K562 (cell line): Measurements from ENCODE around the gene CTRB2. TPM values are rescaled to one million over a fixed set of nuclear protein-coding genes. Genes with fewer than 3 reads are reported as not detected.

ENCODE experiments used
- CAMTA2 ChIP-seq: fragments of 250-450 bp; sonication (Bioruptor Pico); conservative IDR thresholded peaks from 2 replicates; pipeline ENCODE4 v1.5.1; 2022
- HDAC2 ChIP-seq: fragments of 450-650 bp; IDR thresholded peaks from 2 replicates; pipeline ENCODE4 v1.6.1; 2016; ENCODE audit warnings: mild to moderate bottlenecking
- NCOA4 ChIP-seq: fragments of 450-650 bp; IDR thresholded peaks from 2 replicates; pipeline ENCODE4 v1.6.1; 2018; ENCODE audit warnings: mild to moderate bottlenecking; ENCODE audit not compliant: partially characterized antibody
- NEUROD1 ChIP-seq: fragments of 150-350 bp; IDR thresholded peaks from 2 replicates; pipeline ENCODE4 v1.6.1; 2014; ENCODE audit warnings: borderline replicate concordance, low read length, low read depth; ENCODE audit not compliant: partially characterized antibody
- POLR3A ChIP-seq: IDR thresholded peaks from 2 replicates; pipeline ENCODE4 v1.6.1; 2011; ENCODE audit warnings: borderline replicate concordance, mild to moderate bottlenecking, moderate library complexity; ENCODE audit not compliant: insufficient read length, insufficient read depth; ENCODE audit errors: extremely low read depth
- polyA plus RNA-seq, 8 experiments: library from polyadenylated mRNA; depleted of rRNA in 4 of 8; stranded (reverse) in 5 of 8; unstranded in 3 of 8; fragments of >200 nt; fragmentation: Nextera tagmentation in 2 of 8; fragmentation: Illumina TruSeq in 1 of 8; extraction: Ambion mirVana in 2 of 8; extraction: Trizol in 1 of 8; gene quantifications; 2 replicates each; pipeline versions ENCODE4 v1.2.1 to v1.2.3, GENCODE V29; 2011 to 2014; ENCODE audit warnings: inconsistent platforms in 1 of 8, missing spikeins in 1 of 8
- total RNA-seq, 7 experiments: library from RNA; depleted of rRNA in 6 of 7; stranded (reverse); fragments of >200 nt in 6 of 7; fragmentation: Illumina TruSeq in 2 of 7; extraction: Trizol in 2 of 7; gene quantifications; 2 replicates each; pipeline versions ENCODE4 v1.2.1 to v1.2.3, GENCODE V29; 2011 to 2021; ENCODE audit warnings: low replicate concordance in 1 of 7
- TF ChIP-seq, protein P1 (sequence below): fragments of 450-650 bp; IDR thresholded peaks from 2 replicates; pipeline ENCODE4 v1.6.1; 2016; ENCODE audit warnings: low read depth
- TF ChIP-seq, protein P2 (sequence below), 3 experiments: IDR thresholded peaks in 2 of 3; conservative IDR thresholded peaks in 1 of 3; 2 replicates each; pipeline ENCODE4 v1.5.1; 2011 to 2012; ENCODE audit warnings: low read length in 3 of 3, mild to moderate bottlenecking in 3 of 3, control low read depth in 2 of 3, improper control_type of control experiment in 1 of 3, inconsistent platforms in 1 of 3, low read depth in 1 of 3, mixed read lengths in 1 of 3, moderate library complexity in 1 of 3; ENCODE audit not compliant: insufficient read depth in 2 of 3
- TF ChIP-seq, protein P3 (sequence below): fragments of 250-450 bp; sonication (Bioruptor Pico); IDR thresholded peaks from 2 replicates; pipeline ENCODE4 v1.4.0; 2020

CTRB2 gene
- total and polyA plus RNA-seq, 9 of the 15 experiments (the other 6 are each of a cell fraction or from before 2014, with no cell fraction given), result 5.1 TPM; not detected in 8

DNA sequence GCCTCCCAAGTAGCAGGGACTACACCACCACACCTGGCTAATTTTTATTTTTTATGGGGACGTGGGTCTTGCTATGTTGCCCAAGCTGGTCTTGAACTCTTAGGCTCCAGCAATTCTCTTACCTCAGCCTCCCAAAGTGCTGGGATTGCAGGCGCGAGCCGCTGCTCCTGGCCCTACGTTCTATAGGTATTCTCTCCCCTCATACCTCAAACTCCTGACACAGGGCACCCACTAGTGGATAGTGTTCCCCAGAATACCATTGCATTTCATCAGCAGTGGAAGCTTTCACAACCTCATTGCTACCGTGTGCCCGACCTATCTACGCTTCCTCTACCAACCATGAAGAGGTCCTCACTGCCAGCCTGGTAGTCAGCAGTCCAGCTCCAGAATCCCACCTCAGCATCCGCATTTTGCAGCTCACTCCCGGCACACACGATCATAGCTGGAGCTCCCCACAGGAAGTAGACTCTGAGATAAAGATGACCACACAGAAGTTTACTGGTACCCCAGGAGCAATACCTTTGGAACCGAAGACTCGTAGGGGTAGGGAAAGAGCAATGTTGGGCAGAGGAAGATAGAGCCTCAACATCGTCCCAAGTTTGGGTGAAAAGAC is 9.3 kb downstream of the CTRB2 start (continued):
- TF ChIP-seq, protein P1, sequence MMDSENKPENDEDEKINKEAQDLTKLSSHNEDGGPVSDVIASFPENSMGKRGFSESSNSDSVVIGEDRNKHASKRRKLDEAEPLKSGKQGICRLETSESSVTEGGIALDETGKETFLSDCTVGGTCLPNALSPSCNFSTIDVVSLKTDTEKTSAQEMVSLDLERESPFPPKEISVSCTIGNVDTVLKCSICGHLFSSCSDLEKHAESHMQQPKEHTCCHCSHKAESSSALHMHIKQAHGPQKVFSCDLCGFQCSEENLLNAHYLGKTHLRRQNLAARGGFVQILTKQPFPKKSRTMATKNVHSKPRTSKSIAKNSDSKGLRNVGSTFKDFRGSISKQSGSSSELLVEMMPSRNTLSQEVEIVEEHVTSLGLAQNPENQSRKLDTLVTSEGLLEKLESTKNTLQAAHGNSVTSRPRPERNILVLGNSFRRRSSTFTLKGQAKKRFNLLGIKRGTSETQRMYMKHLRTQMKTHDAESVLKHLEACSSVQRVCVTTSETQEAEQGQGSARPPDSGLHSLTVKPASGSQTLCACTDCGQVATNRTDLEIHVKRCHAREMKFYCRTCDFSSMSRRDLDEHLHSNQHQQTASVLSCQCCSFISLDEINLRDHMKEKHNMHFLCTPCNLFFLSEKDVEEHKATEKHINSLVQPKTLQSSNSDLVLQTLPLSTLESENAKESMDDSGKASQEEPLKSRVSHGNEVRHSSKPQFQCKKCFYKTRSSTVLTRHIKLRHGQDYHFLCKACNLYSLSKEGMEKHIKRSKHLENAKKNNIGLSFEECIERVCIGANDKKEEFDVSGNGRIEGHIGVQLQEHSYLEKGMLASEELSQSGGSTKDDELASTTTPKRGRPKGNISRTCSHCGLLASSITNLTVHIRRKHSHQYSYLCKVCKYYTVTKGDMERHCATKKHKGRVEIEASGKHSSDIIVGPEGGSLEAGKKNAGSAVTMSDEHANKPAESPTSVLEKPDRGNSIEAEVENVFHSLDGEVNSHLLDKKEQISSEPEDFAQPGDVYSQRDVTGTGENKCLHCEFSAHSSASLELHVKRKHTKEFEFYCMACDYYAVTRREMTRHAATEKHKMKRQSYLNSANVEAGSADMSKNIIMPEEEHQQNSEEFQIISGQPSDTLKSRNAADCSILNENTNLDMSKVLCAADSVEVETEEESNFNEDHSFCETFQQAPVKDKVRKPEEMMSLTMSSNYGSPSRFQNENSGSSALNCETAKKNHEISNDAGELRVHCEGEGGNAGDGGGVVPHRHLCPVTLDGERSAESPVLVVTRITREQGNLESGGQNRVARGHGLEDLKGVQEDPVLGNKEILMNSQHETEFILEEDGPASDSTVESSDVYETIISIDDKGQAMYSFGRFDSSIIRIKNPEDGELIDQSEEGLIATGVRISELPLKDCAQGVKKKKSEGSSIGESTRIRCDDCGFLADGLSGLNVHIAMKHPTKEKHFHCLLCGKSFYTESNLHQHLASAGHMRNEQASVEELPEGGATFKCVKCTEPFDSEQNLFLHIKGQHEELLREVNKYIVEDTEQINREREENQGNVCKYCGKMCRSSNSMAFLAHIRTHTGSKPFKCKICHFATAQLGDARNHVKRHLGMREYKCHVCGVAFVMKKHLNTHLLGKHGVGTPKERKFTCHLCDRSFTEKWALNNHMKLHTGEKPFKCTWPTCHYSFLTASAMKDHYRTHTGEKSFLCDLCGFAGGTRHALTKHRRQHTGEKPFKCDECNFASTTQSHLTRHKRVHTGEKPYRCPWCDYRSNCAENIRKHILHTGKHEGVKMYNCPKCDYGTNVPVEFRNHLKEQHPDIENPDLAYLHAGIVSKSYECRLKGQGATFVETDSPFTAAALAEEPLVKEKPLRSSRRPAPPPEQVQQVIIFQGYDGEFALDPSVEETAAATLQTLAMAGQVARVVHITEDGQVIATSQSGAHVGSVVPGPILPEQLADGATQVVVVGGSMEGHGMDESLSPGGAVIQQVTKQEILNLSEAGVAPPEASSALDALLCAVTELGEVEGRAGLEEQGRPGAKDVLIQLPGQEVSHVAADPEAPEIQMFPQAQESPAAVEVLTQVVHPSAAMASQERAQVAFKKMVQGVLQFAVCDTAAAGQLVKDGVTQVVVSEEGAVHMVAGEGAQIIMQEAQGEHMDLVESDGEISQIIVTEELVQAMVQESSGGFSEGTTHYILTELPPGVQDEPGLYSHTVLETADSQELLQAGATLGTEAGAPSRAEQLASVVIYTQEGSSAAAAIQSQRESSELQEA, result no peak
- TF ChIP-seq, protein P2, sequence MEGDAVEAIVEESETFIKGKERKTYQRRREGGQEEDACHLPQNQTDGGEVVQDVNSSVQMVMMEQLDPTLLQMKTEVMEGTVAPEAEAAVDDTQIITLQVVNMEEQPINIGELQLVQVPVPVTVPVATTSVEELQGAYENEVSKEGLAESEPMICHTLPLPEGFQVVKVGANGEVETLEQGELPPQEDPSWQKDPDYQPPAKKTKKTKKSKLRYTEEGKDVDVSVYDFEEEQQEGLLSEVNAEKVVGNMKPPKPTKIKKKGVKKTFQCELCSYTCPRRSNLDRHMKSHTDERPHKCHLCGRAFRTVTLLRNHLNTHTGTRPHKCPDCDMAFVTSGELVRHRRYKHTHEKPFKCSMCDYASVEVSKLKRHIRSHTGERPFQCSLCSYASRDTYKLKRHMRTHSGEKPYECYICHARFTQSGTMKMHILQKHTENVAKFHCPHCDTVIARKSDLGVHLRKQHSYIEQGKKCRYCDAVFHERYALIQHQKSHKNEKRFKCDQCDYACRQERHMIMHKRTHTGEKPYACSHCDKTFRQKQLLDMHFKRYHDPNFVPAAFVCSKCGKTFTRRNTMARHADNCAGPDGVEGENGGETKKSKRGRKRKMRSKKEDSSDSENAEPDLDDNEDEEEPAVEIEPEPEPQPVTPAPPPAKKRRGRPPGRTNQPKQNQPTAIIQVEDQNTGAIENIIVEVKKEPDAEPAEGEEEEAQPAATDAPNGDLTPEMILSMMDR (IDR thresholded peaks at IDR 0.05 in 2 of 3, conservative IDR thresholded peaks at IDR 0.05 in 1 of 3; ENCODE audit: insufficient read depth in 2 of 3, low read depth in 1 of 3, low read length in 3 of 3), result peak; percentile 26 to 41 (median 32); a peak in 3 of 6 replicates
- TF ChIP-seq POLR3A (no peak), HDAC2 (no peak), NCOA4 (no peak), CAMTA2 (CRISPR knock-in tag) (no peak), NEUROD1 (peak; percentile 33)
- TF ChIP-seq, protein P3, sequence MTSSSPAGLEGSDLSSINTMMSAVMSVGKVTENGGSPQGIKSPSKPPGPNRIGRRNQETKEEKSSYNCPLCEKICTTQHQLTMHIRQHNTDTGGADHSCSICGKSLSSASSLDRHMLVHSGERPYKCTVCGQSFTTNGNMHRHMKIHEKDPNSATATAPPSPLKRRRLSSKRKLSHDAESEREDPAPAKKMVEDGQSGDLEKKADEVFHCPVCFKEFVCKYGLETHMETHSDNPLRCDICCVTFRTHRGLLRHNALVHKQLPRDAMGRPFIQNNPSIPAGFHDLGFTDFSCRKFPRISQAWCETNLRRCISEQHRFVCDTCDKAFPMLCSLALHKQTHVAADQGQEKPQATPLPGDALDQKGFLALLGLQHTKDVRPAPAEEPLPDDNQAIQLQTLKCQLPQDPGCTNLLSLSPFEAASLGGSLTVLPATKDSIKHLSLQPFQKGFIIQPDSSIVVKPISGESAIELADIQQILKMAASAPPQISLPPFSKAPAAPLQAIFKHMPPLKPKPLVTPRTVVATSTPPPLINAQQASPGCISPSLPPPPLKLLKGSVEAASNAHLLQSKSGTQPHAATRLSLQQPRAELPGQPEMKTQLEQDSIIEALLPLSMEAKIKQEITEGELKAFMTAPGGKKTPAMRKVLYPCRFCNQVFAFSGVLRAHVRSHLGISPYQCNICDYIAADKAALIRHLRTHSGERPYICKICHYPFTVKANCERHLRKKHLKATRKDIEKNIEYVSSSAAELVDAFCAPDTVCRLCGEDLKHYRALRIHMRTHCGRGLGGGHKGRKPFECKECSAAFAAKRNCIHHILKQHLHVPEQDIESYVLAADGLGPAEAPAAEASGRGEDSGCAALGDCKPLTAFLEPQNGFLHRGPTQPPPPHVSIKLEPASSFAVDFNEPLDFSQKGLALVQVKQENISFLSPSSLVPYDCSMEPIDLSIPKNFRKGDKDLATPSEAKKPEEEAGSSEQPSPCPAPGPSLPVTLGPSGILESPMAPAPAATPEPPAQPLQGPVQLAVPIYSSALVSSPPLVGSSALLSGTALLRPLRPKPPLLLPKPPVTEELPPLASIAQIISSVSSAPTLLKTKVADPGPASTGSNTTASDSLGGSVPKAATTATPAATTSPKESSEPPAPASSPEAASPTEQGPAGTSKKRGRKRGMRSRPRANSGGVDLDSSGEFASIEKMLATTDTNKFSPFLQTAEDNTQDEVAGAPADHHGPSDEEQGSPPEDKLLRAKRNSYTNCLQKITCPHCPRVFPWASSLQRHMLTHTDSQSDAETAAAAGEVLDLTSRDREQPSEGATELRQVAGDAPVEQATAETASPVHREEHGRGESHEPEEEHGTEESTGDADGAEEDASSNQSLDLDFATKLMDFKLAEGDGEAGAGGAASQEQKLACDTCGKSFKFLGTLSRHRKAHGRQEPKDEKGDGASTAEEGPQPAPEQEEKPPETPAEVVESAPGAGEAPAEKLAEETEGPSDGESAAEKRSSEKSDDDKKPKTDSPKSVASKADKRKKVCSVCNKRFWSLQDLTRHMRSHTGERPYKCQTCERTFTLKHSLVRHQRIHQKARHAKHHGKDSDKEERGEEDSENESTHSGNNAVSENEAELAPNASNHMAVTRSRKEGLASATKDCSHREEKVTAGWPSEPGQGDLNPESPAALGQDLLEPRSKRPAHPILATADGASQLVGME (CRISPR knock-in tag), result no peak
